GM12801 (cell line): Measurements from ENCODE around the gene SCD5.

Experiments
- CTCF ChIP-seq: IDR thresholded peaks from one replicate; pipeline ENCODE4 v1.5.1; 2011; ENCODE audit warnings: control low read depth; ENCODE audit not compliant: insufficient read length; ENCODE audit errors: extremely low read depth

The SCD5 gene

DNA sequence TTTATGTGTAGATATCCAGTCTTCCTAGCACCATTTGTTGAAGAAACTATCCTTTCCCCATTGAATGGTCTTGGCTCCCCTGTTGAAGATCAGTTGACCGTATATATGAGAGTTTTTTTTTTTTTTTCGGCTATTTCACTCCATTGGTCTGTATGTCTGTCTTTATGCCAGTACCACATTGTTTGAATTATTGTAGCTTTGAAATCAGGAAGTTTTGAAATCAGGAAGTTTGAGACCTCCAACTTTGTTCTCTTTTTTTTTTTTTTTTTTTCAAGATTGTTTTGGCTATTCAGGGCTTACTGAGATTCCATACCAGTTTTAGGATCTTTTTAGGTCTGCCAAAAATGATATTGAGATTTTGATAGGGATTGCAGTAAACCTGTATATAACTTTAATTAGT is 4.3 kb upstream of the SCD5 start:
- TF ChIP-seq CTCF, result no peak

- TF ChIP-seq CTCF, result no peak
These were observed 3.4 kb upstream of the SCD5 start for GRCh38 chr4:82801910-82802521.

DNA sequence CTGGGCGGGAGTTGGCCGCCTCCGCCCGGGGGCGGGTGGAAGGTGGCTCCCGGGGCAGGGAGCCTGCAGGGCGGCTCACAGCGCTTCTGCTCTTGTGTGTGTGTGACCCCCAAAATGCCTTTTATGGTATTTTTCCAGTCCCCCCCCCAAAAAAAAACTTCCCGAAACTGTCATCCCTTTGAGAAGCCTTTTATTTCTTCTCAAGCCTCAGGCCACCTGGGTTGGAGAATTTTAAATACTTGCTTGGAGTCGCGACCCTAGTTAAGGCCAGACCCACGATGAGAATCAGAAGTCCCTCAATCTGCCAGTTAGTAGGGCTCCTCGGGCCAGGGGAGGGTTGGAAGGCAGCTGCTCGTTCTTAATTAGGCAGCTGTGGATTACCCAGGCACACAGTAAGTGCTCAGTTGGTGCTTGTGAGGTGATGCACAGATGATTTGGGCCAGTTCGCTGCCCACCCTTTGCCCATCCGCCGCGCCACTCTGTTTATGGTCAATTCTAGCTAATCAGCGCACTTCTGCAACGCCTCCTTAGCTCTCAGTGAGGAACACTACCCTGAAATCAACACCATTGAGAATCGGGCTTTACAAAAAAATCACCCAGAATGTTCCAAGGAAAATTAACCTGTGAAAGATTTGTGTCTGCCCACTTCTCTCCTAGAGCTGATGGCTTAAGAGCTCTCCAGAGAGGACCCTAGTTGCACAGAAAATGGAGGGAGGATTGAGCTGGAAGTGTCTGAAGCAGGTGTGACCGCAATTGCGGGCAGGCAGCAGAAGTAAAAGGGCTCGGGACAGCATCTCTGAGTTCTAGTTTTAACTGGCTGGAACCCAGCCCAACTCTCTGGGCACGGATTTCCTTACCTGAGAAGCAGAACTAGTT is 648 bp upstream of the SCD5 start:
- TF ChIP-seq CTCF, result no peak

- no peak for TF ChIP-seq CTCF
These were observed 1.0 kb downstream of the SCD5 start for GRCh38 chr4:82797405-82798111.

DNA sequence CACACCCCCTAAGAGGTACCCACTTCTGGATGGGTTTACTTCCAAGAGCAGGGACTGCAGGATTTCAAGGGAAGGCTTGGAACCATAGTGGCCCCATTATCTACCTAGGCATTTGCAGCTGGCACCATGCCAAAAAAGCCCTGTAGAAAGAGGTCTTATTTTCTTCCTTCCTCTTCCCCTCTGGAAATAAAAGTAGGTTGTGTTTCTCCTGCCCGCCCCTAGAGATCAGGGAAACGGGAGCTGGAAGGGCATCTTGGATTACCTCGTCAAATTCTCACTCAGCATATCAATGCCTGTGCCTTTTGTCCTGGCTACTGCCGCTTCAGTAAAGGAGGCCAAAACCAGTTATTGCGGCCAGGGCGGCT is 1.6 kb downstream of the SCD5 start:
- no peak for TF ChIP-seq CTCF

- no peak for TF ChIP-seq CTCF
These were observed 5.5 kb downstream of the SCD5 start for GRCh38 chr4:82792912-82793649.

- TF ChIP-seq CTCF, result no peak
These were observed 7.4 kb downstream of the SCD5 start for GRCh38 chr4:82791179-82791578.
